T-helper 22 cell (primary cell): ENCODE results near the gene AHDC1.

Source experiments
- DNase-seq: peaks from one replicate; pipeline ENCODE4 v3.0.0-alpha.2; 2020; ENCODE audit warnings: low read depth

Gene AHDC1

GRCh38 chr1:27614043-27614624, 10.2 kb upstream of the AHDC1 start:
- no peak for DNase-seq

GRCh38 chr1:27612718-27613117, 8.8 kb upstream of the AHDC1 start:
- DNase-seq: no peak

- DNase-seq: no peak
These were observed 7.5 kb upstream of the AHDC1 start for GRCh38 chr1:27611450-27611849.

- DNase-seq: no peak
These were observed 5.8 kb upstream of the AHDC1 start for GRCh38 chr1:27609618-27610240.

- no peak for DNase-seq
These were observed 5.2 kb upstream of the AHDC1 start for GRCh38 chr1:27609210-27609555.

- DNase-seq: no peak
These were observed 3.4 kb upstream of the AHDC1 start for GRCh38 chr1:27607239-27607804.

GRCh38 chr1:27606708-27607238, 2.8 kb upstream of the AHDC1 start:
- no peak for DNase-seq

- DNase-seq: no peak
These were observed 2.1 kb upstream of the AHDC1 start for GRCh38 chr1:27605796-27606707.

GRCh38 chr1:27605300-27605766, 1.4 kb upstream of the AHDC1 start:
- no peak for DNase-seq

- DNase-seq: no peak
These were observed 795 bp upstream of the AHDC1 start for GRCh38 chr1:27604579-27605299.

- DNase-seq: no peak
These were observed 649 bp downstream of the AHDC1 start for GRCh38 chr1:27603309-27603680.

GRCh38 chr1:27602462-27603308, 1.3 kb downstream of the AHDC1 start:
- no peak for DNase-seq

- no peak for DNase-seq
These were observed 2.0 kb downstream of the AHDC1 start for GRCh38 chr1:27601771-27602461.

GRCh38 chr1:27601321-27601770, 2.6 kb downstream of the AHDC1 start:
- DNase-seq: no peak

GRCh38 chr1:27600498-27601175, 3.3 kb downstream of the AHDC1 start:
- DNase-seq: no peak

GRCh38 chr1:27599605-27600497, 4.1 kb downstream of the AHDC1 start:
- no peak for DNase-seq

GRCh38 chr1:27598902-27599528, 4.9 kb downstream of the AHDC1 start:
- no peak for DNase-seq

- no peak for DNase-seq
These were observed 5.7 kb downstream of the AHDC1 start for GRCh38 chr1:27598295-27598687.
